ENCODE data around the gene C19orf81.

- TF ChIP-seq, protein P1, sequence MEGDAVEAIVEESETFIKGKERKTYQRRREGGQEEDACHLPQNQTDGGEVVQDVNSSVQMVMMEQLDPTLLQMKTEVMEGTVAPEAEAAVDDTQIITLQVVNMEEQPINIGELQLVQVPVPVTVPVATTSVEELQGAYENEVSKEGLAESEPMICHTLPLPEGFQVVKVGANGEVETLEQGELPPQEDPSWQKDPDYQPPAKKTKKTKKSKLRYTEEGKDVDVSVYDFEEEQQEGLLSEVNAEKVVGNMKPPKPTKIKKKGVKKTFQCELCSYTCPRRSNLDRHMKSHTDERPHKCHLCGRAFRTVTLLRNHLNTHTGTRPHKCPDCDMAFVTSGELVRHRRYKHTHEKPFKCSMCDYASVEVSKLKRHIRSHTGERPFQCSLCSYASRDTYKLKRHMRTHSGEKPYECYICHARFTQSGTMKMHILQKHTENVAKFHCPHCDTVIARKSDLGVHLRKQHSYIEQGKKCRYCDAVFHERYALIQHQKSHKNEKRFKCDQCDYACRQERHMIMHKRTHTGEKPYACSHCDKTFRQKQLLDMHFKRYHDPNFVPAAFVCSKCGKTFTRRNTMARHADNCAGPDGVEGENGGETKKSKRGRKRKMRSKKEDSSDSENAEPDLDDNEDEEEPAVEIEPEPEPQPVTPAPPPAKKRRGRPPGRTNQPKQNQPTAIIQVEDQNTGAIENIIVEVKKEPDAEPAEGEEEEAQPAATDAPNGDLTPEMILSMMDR (conservative IDR thresholded peaks at IDR 0.05), result no peak
- TF ChIP-seq EZH2 (IDR thresholded peaks at IDR 0.05; ENCODE audit: low read depth), result no peak
These were observed at the start of gene C19orf81 for GRCh38 chr19:50649433-50650391.
